Measurements from ENCODE around the gene RPTOR.

DNA sequence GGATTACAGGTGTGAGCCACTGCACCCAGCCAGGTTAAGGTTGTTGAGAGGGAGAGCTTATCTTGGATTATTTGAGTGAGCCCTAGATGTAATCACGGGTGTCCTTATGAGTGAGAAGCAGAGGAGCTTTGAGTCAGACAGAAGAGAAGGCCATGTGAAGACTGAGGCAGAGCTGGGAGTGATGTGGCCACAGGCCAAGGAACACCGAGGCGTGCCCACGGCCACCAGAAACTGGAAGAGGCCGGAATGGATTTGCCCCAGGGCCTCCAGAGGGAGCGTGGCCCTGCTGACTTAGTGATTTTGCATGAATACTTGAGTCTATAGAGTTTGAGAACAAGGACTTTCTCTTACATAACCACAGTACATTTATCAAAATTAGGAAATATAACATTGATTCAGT, 137.7 kb downstream of the RPTOR start:
- no peak for TF ChIP-seq EZH2 (IDR thresholded peaks at IDR 0.05; ENCODE audit: borderline replicate concordance, low read depth, low read length, severe bottlenecking)
- no peak for TF ChIP-seq CTCF (IDR thresholded peaks at IDR 0.05; ENCODE audit: borderline replicate concordance, extremely low read depth, low read length, poor library complexity, severe bottlenecking)
